Measurements from ENCODE around the gene SH3PXD2A. TPM values are rescaled to one million over a fixed set of nuclear protein-coding genes. Genes with fewer than 3 reads are reported as not detected.

SH3PXD2A gene
- total and polyA plus RNA-seq, 2 donors (not counting 1 experiment from before 2014, with no cell fraction given) = 3.2 to 33.5 TPM

GRCh38 chr10:103835096-103836050 lies 20.0 kb downstream of the SH3PXD2A start:
- no peak overlapping the region for H3K9ac ChIP-seq (ENCODE audit: low read length)
- TF ChIP-seq EZH2 (IDR thresholded peaks at IDR 0.05; ENCODE audit: borderline replicate concordance, insufficient read depth, low read depth, low read length, poor library complexity, severe bottlenecking) (no peak), CTCF (IDR thresholded peaks at IDR 0.05) (no peak)
- no peak for DNase-seq
- H3K27ac ChIP-seq (ENCODE audit: low read length in 2 of 2) = no peak overlapping the region
- H3K79me2 ChIP-seq (ENCODE audit: control insufficient read depth, insufficient read depth, low read length) = no peaks in the 10 kb centered on the region
- no peak for ATAC-seq (ENCODE audit: low read depth)
- H3K4me1 Mint-ChIP-seq = no peaks in the 10 kb centered on the region
- ChIA-PET POLR2A (no interaction called here), CTCF (interaction anchor here (1.3 kb wide), 1 partner anchor 122 kb away, joined by 3 read pairs; no protein-coding TSS in a partner anchor)
- H3K27me3 Mint-ChIP-seq = peaks cover 11% of the 10 kb centered on the region
- H3K9me3 ChIP-seq (ENCODE audit: control extremely low read depth in 1 of 3, control insufficient read depth in 2 of 3, insufficient read depth in 1 of 3, low read length in 2 of 3) = peaks cover 0 to 4% (median 1%) of the 10 kb centered on the region in 3 donors
- H3K4me2 ChIP-seq (replicated peaks; ENCODE audit: low read depth, low read length, poor library complexity, severe bottlenecking) = no peak overlapping the region
- peaks cover 0 to 9% of the 10 kb centered on the region in 2 donors for H3K4me1 ChIP-seq (ENCODE audit: control insufficient read depth in 2 of 2, insufficient read depth in 2 of 2, low read length in 2 of 2)
- H3K27ac Mint-ChIP-seq = no peak overlapping the region
- H3K4me3 ChIP-seq (ENCODE audit: control extremely low read depth in 1 of 5, extremely low read depth in 1 of 5, insufficient read depth in 1 of 5, low read depth in 2 of 5, low read length in 4 of 5) = no peak overlapping the region
- no peak overlapping the region for H2AFZ ChIP-seq (ENCODE audit: insufficient read depth, low read depth, low read length, poor library complexity, severe bottlenecking)
- H3K4me3 Mint-ChIP-seq = no peak overlapping the region
- H3K9me3 Mint-ChIP-seq (ENCODE audit: insufficient read depth) = no peaks in the 10 kb centered on the region
- no peaks in the 10 kb centered on the region for H4K20me1 ChIP-seq (ENCODE audit: control insufficient read depth, insufficient read depth, low read length, poor library complexity, severe bottlenecking)
- 88% methylated on average over 17 of the region's 20 CpGs for WGBS (ENCODE audit: insufficient coverage)
- no peaks in the 10 kb centered on the region for H3K27me3 ChIP-seq (replicated peaks in 1 of 4; ENCODE audit: control extremely low read depth in 1 of 4, control insufficient read depth in 3 of 4, insufficient read depth in 4 of 4, low read length in 3 of 4)
- intact Hi-C loops (cut with micrococcal nuclease) = no loop called here
- H3K36me3 ChIP-seq (replicated peaks in 1 of 2; ENCODE audit: control extremely low read depth in 1 of 2, control insufficient read depth in 1 of 2, extremely low read depth in 1 of 2, insufficient read depth in 2 of 2, low read length in 1 of 2) = no peaks in the 10 kb centered on the region
